PC-9 (cell line): ENCODE results near the gene DOCK1.

ENCODE experiments used
- EZH2 ChIP-seq: fragments of 200-600 bp; sonication (generic); IDR thresholded peaks from 2 replicates; pipeline ENCODE4 v1.8.0; 2017; ENCODE audit warnings: antibody characterized with exemption, low read depth
- TF ChIP-seq, protein P1 (sequence below): fragments of 200-600 bp; sonication (generic); conservative IDR thresholded peaks from 2 replicates; pipeline ENCODE4 v1.6.1; 2017; ENCODE audit warnings: mixed run types, antibody characterized with exemption, mild to moderate bottlenecking, moderate library complexity

DNA sequence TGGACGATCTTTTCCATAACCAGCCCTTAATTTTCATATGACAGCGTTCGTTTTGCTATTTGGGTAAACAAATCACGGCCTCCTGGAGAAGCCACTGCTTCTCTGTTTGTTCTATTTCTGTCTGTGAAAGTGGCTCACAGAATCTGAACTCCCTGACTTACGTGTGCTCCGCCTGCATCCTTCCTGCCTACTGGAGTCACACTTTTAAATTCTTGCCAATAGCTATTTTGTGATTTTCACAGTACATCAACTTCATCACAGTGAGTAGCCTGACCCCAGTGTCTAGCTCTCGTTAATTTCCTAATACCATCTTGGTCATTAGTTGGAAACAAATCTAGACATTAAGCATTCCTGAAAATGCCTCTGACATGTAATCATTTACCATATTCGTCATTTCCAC, 594.9 kb downstream of the DOCK1 start:
- TF ChIP-seq EZH2, result no peak
- TF ChIP-seq, protein P1, sequence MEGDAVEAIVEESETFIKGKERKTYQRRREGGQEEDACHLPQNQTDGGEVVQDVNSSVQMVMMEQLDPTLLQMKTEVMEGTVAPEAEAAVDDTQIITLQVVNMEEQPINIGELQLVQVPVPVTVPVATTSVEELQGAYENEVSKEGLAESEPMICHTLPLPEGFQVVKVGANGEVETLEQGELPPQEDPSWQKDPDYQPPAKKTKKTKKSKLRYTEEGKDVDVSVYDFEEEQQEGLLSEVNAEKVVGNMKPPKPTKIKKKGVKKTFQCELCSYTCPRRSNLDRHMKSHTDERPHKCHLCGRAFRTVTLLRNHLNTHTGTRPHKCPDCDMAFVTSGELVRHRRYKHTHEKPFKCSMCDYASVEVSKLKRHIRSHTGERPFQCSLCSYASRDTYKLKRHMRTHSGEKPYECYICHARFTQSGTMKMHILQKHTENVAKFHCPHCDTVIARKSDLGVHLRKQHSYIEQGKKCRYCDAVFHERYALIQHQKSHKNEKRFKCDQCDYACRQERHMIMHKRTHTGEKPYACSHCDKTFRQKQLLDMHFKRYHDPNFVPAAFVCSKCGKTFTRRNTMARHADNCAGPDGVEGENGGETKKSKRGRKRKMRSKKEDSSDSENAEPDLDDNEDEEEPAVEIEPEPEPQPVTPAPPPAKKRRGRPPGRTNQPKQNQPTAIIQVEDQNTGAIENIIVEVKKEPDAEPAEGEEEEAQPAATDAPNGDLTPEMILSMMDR, result no peak
